OCI-LY3 (cell line): ENCODE data around the gene EFCAB6.

ENCODE experiments used
- EZH2phosphoT487 ChIP-seq: fragments of 200-600 bp; shearing (Covaris generic); IDR thresholded peaks from 2 replicates; pipeline ENCODE4 v1.6.1; 2018; ENCODE audit warnings: antibody characterized with exemption, mixed run types, low read depth
- TF ChIP-seq, protein P1 (sequence below): fragments of 200-600, 300-600 bp; sonication (generic); IDR thresholded peaks from 2 replicates; pipeline ENCODE4 v1.5.1; 2014; ENCODE audit warnings: antibody characterized with exemption, low read length, low read depth

DNA sequence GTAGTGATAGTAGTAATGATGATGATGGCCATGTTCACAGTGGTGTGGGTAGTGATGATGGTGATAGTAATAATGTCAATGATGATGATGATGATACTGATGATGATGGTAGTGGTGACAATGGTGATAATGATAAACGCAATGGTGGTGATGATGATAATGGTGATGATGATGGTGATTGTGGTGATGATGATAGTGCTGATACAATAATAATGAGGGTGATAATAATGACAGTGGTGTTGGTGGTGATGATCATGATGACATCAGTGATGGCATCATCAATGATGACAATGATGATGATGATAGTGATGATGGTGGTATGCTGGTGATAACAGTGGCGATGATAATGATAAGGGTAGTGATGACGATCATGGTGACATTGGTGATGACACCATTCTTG, 308.0 kb downstream of the EFCAB6 start:
- TF ChIP-seq, protein P1, sequence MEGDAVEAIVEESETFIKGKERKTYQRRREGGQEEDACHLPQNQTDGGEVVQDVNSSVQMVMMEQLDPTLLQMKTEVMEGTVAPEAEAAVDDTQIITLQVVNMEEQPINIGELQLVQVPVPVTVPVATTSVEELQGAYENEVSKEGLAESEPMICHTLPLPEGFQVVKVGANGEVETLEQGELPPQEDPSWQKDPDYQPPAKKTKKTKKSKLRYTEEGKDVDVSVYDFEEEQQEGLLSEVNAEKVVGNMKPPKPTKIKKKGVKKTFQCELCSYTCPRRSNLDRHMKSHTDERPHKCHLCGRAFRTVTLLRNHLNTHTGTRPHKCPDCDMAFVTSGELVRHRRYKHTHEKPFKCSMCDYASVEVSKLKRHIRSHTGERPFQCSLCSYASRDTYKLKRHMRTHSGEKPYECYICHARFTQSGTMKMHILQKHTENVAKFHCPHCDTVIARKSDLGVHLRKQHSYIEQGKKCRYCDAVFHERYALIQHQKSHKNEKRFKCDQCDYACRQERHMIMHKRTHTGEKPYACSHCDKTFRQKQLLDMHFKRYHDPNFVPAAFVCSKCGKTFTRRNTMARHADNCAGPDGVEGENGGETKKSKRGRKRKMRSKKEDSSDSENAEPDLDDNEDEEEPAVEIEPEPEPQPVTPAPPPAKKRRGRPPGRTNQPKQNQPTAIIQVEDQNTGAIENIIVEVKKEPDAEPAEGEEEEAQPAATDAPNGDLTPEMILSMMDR, result no peak
- TF ChIP-seq EZH2phosphoT487, result no peak
